NCI-H748 (cell line): Measurements from ENCODE around the gene GALNT6.
A peak's percentile ranks its signal among the peaks of the same experiment; 100 is the strongest.

Source experiments
- DNase-seq: peaks from one replicate; lab custom pipeline; 2025; ENCODE audit not compliant: unreplicated experiment; lab: John Stamatoyannopoulos, UW

The GALNT6 gene

GRCh38 chr12:51406290-51406689 is 15.1 kb upstream of the GALNT6 start:
- no peak for DNase-seq

DNA sequence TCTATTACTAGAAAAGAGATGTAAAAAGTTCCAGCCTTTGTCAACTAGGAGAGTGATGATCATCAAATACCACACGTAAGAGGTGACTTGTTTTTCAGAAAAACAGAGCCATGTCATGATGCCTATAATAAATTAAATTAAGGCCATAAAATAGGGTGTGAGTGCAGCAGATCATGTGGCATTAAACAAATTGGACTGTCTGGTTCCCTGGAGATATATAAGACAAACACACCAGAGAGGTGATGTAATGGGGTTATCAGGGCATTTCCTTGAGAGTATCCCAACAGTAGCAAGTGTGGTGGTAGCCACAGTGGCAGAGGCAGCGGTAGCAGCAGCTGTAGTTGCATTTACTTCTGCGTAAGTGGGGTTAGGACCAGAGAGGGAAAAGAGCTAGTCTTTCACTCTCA is 14.6 kb upstream of the GALNT6 start:
- peak; percentile 62 for DNase-seq

- DNase-seq: no peak
Observed at GRCh38 chr12:51404627-51405026, 13.4 kb upstream of the GALNT6 start.

DNA sequence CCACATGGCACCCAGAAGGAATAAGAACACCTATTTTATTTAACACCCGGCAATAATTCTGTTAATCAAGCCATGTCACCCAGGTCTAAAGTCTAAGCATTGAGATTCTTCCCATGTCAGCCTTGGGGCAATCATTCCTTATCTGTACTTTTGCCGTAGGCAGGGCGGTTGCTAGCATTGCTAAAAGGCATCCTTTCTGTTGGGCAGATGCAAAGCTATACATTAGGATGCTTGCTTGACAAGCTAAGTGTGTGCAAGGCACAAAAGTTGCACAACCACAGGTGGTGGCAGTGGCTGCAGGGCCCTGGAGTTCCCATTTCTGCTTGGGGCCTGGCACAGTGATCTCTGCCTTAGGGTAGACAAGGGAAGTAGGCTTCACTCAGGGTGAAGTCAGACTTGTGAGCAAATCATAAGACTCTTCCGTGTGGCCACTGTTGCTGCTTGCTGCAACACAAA is 12.5 kb upstream of the GALNT6 start:
- DNase-seq: no peak

DNA sequence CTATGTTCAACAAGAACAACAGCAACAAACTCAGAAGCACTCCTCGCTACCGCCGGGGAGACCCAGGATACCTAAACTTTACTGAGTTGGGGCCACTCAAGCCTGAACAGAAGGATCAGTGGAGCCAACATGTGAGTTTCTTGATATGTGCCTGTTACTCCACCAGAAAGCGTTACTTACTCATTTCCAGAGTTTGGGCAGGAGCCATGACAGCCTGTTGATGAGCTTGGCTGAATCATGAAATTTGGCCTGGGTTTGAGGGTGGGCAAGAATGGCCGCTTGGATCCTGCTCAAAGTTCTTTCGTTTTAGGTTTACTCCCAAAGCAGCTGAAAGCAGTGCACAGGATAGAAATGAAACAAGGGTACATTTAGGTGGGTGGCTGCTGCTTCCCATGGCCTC is 12.0 kb upstream of the GALNT6 start:
- DNase-seq: no peak

DNA sequence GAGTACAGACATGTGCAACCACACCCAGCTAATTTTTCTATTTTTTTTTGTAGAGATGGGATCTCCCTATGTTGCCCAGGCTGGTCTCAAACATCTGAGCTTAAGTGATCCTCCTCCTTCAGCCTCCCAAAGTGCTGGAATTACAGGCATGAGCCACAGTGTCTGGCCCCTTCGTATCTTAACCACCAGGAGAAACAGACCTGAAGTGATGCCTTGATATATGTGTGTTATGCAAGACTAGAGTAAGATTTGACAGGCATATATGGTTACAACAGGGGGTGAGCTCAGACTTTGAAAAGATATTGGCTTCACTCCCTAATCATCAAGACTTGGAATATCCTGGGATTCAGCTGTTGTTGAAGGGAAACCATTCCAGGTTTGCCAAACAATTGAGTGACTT is 10.7 kb upstream of the GALNT6 start:
- no peak for DNase-seq

DNA sequence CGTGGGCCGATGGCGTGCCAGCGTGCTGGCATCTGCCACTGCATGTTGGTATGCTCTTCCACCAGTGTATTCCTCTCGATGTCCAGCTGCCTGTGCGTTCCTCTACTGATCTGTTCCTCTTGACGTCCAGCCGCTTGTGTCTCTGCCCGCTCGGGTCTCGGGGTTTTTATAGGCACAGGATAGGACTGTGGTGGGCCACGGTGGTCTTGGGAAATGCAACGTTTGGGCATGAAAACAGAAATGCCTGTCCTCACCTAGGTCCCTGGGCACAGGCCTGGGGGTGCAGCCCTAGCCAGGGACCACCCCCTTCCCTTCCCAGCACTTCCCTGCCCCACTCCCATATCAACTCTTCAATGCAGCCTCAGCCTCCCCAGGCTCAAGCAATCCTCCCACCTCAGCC is 10.3 kb upstream of the GALNT6 start:
- no peak for DNase-seq

DNA sequence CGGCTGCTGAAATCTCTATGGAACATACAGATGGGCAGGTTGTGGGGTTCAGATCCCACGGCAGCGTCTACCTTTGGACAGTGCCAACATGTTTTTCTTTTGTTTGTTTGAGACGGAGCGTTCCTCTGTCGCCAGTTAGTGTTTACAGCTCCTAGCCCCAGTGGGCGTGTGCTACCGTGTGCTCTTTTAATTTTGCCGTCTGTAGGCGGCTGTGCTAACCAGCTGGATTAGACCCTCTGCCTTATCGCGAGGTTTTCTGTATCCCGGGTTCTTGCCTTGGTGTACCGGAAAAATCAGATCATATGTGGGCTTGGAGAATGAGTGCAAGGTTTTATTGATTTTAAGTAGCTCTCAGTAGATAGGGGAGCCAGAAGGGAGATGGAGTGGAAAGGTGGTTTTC is 9.8 kb upstream of the GALNT6 start:
- peak; percentile 29 for DNase-seq

DNA sequence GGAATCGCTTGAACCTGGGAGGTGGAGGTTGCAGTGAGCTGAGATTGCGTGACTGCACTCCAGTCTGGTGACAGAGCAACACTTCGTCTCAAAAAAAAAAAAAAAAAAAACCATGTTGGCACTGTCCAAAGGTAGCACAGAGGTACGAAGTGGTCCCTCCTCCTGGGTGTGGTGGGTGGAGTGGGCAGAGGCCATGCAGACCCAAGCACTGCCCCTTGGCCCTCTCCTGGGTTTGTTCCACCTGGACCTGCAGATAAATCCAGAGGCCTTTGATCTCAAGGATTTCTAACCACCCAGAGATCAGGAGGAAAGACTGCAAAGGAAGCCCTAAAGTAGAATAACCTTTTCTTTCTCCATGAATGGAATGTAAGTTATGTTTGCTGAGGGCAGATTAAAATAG is 8.7 kb upstream of the GALNT6 start:
- DNase-seq: no peak

DNA sequence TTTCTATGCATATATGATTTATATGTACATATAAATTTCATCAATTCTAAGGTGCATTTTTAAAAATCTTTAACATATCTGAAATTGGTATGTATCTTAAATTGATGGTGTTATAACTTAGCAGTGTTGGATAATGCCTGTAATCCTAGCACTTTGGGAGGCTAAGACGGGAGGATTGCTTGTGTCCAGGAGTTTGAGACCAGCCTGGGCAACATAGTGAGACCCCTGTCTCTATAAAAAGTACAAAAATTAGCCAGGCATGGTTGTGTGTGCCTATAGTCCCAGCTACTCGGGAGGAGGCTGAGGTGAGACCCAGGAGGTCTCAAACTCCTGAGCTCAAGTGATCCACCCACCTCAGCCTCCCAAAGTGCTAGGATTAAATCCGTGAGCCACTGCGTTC is 6.5 kb upstream of the GALNT6 start:
- DNase-seq: no peak

GRCh38 chr12:51395283-51396230 is 4.4 kb upstream of the GALNT6 start:
- no peak for DNase-seq

- no peak for DNase-seq
Observed at GRCh38 chr12:51393676-51394545, 2.7 kb upstream of the GALNT6 start.

GRCh38 chr12:51392556-51393237 is 1.5 kb upstream of the GALNT6 start:
- DNase-seq: no peak

DNA sequence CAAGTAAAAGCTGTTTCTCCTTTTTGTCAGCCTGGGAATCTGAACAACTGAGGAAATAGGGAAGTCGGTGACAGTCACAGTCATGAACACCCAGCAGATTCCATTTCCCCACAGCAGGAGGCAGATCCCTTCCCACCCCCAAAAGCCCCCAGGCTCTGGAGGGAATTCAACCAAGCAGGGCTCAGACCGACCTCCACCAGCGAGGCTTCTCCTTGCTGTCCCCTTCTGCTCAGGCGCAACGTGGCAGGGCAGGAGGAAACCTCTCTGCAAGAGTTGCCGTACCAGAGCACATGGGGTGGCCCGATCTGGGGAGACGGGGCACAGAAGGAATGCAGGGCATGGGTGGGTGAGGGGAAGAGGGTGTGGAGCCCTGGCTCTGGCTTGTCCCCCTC is 319 bp downstream of the GALNT6 start:
- DNase-seq: peak; percentile 40

GRCh38 chr12:51390457-51390856 is 749 bp downstream of the GALNT6 start:
- DNase-seq: no peak

- DNase-seq: peak; percentile 11
Observed at GRCh38 chr12:51389302-51389999, 1.8 kb downstream of the GALNT6 start.

GRCh38 chr12:51388846-51389245 is 2.4 kb downstream of the GALNT6 start:
- no peak for DNase-seq

DNA sequence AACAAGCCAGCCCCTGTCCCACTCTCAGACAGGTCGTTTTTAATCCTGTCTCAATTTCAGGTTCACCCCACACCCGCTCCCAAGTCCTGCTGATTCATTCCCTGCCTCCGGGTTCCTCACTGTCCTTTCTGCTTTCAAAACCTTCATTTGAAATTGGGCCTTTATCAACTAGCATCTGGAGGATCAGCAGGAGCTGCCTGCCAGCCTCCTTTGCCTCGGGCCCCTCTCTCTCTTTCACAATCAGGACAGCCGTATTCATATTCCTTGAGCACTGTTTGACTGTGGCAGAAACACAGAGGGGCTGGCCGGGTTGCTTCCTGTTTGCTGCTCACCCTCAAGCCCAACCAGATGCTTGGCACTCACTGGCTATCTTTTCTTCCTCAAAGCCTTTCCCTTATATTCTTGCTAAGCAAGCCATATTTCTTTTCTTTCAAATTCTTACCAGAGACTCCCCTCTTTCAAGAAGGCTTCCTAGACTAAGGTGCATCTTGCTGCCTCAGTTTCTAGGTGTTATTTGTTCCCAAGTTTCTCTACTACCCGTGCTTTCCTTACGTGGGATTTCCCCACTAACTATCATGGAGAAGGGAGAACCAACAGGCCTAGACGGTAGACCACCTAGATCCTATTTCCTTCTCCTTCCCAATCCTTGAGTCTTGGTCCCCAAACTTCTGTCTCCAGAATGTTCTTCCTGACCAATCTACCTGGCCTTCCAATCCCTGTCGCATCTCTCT is 3.0 kb downstream of the GALNT6 start:
- no peak for DNase-seq

GRCh38 chr12:51386351-51386750 is 4.9 kb downstream of the GALNT6 start:
- DNase-seq: no peak

DNA sequence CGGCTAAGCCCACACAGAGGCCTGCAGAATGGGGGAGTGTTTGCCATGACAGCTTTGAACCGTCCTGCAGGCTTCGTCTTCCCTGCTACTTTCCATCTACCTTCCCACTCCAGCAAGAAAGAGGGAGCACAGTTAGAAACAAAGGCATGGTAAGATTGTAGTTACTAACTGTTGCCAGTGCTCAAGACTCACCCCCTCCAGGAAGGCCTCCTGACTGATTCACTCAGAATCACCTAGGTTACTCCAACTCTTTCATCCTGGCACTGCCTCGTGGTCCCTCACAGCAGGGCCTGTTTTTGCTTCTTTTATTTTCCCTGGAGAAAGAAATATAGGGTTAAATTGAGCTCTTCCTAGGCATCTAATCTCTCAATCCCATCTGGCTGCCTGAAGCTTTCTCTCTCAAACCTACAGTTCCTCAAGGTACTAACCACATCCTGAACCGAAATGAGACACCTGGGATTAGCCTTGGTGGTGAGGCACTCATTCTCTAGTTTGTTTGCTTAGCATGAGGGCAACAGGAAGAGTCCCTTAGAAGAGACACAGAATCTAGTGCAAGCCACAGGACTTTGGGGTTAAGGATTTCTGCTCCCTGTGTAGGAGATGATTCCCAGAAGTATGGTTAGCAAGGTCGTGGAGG is 7.8 kb downstream of the GALNT6 start:
- no peak for DNase-seq
